GM21360 (cell line): ENCODE measurements around the gene ZFAND3.

Source experiments
- ATAC-seq: cut with Tn5 transposase; IDR thresholded peaks from one replicate; pipeline ENCODE4 v1.9.1; 2021; ENCODE audit warnings: mild to moderate bottlenecking, moderate library complexity; ENCODE audit not compliant: unreplicated experiment

The ZFAND3 gene

GRCh38 chr6:38146021-38146733 lies 326.6 kb downstream of the ZFAND3 start:
- ATAC-seq, result no peak

- no peak for ATAC-seq
Measured at GRCh38 chr6:38146734-38147027, 327.2 kb downstream of the ZFAND3 start.

DNA sequence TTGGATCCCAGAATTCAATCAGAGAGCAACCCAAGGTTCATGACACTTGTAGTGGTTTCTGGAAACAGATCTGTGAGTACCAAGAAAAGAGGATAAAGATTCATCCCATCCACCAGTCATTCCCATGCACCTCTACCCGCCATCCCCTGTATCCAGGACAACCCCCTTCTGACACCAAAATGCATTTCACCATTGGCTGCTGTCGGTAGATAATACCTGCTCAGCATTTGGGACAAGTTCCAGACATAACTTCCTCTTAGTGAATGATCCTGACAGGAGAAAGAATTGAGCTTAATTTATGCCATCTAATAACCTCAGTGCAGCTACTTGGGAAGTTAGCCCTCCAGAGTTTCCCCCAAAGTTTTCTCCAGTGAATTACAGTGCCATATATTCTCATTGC lies 329.1 kb downstream of the ZFAND3 start:
- no peak for ATAC-seq

GRCh38 chr6:38149531-38149930 lies 330.0 kb downstream of the ZFAND3 start:
- no peak for ATAC-seq

GRCh38 chr6:38150021-38150420 lies 330.5 kb downstream of the ZFAND3 start:
- ATAC-seq, result no peak

GRCh38 chr6:38150681-38151296 lies 331.3 kb downstream of the ZFAND3 start:
- ATAC-seq, result no peak

DNA sequence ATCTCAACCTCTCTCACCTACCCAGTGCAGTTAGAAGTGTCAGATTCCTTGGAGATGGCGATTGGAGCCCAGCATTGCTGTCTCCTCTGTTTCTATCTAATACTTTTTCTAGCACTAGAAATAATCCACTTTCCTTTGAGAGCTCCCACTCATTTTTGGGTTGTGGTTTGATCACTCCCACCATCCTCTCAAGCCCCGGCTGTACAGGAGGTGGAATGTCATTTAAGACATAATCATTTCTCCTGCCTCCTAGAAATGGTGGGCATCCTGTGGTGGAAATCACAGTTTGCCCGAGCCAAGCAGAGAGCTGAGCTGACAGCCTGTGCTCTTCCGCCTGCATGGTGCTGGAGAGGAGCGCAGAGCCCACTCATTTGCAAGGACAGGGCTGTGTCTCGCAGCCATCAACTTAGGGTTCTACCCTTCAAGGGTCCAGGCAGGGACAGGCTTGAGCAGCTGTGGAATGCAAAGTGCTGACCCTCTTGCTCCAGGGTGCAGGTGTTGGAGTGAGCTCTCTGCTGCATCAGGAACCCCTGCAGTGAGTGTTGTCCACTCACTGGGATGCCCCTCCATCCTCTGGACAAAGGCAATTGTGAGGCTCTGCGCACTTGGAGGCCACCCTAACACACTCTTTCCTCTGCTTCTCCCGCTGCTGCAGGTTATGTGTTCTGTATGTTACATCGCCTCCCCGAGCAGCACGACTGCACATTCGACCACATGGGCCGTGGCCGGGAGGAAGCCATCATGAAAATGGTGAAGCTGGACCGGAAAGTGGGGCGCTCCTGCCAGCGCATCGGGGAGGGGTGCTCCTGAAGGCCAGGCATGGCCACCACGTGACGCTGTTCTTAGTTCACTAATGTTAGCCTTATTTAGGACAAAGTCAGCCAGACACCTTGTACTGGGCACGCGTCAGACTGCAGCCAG lies 332.3 kb downstream of the ZFAND3 start:
- no peak for ATAC-seq

DNA sequence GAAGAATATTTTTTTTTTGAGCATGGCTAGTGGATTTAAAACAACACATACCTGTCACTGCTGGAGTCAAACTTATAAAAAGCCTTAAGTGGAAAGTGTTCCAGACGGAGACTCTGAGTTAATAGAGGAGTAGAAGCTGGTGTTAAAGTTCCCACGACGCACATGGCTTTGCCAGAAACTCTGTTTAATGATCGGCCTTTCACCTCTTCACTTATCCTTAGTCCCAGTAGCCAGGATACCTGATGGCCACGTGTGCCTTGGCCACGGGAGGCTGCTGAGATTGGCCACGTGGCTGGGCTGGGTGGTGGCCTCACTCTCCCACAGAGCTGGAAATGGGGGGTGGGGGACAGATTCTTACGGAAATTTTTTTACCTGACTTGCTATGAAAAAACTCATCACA lies 333.1 kb downstream of the ZFAND3 start:
- ATAC-seq, result no peak

DNA sequence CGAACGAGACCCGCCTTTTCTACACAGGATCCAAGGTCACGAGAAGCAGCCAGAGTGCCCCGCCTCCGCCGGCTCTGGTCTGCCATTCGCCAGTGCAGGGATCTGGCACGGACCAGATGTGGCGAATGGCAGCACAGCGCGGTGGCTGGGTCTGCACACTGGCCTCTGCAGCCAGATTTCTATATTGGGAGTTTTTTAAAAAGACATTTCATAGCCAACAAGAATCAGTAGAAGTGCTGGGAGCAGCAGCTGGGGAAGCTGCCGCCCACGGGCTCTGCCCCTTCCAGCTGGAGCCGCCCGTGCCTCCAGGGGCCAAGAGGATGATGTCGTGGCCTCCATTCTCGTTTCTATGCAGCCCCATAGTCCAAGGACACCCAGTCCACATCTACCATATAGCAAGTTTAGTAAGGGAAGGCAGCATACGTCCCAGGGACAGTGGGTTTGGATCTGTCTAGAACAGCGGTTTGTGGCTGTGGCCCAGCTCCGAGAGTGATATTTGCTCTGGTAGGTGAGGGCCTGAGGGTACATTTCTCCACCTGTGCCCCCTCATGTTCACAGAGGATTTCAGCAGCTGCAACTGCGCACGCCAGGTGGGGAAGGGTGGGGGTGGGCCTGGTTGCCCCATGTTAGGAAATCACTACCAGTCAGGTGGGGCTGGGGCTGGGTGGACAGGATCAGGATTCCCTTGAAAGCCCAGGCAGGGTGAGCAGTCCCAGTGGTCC lies 333.7 kb downstream of the ZFAND3 start:
- no peak for ATAC-seq

GRCh38 chr6:38153798-38154345 lies 334.3 kb downstream of the ZFAND3 start:
- no peak for ATAC-seq

GRCh38 chr6:38154731-38155130 lies 335.2 kb downstream of the ZFAND3 start:
- no peak for ATAC-seq

DNA sequence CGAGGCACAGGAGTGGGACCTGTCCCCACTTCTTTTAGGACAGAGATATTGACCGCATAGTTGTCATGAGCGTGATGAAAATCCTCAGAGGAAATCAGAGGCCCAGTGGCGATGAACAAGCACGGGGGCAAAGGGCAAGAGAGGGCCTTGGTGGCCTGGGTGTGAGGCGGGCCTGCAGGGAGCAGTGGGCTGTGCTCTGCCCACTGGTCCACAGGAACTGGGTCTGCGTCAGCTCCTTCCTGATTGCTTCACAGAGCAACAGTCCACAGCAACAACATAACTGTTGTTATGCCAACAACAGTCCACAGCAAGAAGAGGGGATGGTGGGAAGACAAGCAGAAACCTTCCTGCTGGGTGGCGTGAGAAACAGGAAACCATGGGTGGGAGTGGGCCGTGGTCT lies 335.6 kb downstream of the ZFAND3 start:
- ATAC-seq, result no peak

GRCh38 chr6:38155621-38156204 lies 336.2 kb downstream of the ZFAND3 start:
- no peak for ATAC-seq

DNA sequence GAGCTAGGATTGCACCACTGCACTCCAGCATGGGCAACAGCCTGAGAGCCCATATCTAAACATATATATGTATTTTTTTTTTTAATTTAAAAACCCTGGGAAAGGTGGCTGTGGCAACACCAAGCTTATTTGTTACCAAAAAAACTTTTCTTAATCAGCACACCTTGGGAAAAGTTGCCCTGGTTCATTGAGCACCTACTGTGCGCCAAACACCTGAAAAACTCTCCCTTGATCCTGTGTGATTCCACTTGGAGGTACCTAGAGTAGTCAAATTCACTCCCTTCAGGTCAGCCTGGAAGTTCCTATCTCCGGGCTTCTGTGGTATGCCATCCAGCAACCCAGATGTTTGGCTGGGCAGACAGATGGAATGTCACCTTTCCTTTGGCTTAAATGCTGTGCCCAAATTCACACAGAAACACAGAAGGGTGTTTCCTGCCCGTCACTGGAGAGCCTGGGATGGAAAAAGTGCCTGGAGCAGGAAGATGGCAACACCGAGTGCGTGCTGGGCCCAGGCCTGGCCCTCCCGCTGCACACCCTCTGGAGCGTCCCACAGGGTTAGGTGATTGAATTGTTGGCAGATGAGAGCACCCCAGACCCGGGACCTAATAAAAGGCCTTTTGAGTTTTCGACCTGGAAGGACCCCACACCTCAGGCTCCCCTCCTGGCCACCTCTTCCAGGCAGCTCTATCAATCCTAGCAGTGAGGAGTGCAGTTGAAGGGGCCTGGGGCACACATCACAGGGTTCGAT lies 337.5 kb downstream of the ZFAND3 start:
- ATAC-seq, result no peak

GRCh38 chr6:38157905-38158304 lies 338.4 kb downstream of the ZFAND3 start:
- no peak for ATAC-seq

- ATAC-seq, result no peak
Measured at GRCh38 chr6:38158762-38159350, 339.3 kb downstream of the ZFAND3 start.

DNA sequence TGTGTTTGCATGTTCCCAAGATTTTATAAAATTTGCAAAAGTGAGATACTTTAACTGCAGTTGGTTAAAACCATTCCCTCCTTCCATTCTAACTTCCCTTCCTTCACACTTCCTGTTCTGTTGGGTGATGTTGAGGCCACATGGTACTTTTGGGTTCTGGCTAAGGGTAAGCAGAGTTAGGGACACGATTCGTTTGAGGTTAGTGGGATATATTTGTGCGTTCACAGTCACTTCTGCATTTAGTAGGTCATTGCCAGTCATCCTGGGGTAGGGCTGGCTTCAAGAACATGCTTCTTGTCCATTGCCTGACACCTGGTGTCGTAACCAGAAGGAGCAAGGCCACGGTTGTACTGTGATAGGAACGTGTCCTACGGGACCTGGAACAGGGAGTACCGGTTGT lies 340.1 kb downstream of the ZFAND3 start:
- ATAC-seq, result no peak

DNA sequence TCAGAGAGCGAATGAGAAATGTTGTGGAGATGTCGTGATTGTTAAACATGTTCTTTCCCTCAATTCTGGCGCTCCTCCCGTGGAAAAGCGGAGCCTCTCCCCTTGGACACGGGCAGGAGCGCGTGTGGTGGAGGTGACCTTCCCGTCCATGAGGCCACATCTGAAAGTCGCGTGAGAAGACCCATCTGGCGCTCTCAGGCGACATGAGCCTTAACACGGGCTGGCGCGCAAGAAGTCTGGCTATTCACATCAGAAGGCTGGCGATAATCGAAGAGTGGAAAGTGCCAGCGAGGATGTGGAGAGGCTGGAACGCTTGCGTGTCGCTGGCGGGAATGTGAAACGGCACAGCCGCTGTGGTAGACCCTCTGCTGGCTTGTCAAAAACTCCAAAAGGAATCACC lies 341.3 kb downstream of the ZFAND3 start:
- no peak for ATAC-seq

GRCh38 chr6:38161331-38161730 lies 341.8 kb downstream of the ZFAND3 start:
- no peak for ATAC-seq
